HCT116 (cell line): ENCODE data around the gene GNAI2. TPM values are rescaled to one million over a fixed set of nuclear protein-coding genes. Genes with fewer than 3 reads are reported as not detected.
A peak's percentile ranks its signal among the peaks of the same experiment; 100 is the strongest.
"Not testable (repeated sequence)": the region's sequence is repeated elsewhere in the genome, so short reads cannot be mapped to it uniquely, and the experiment has no call there.

ENCODE experiments used
- ATAC-seq: fragments of 200-7000 bp; cut with Tn5 transposase; 2 replicates; pipeline ENCODE4 v1.9.1; 2020; ENCODE audit warnings: mild to moderate bottlenecking, moderate library complexity
- BruUV-seq: library from RNA; stranded (reverse); fragments of 400-500 nt; replicated peaks from 2 replicates; lab custom pipeline; 2021; lab: Mats Ljungman, UMichigan
- CTCF ChIA-PET: fragments of 300-600 bp; sonication (Branson Sonifier 250); formaldehyde crosslinking; loops from one replicate; lab custom pipeline; 2021; ENCODE audit warnings: antibody characterized with exemption; lab: Charles Lee
- POLR2A ChIA-PET: fragments of 300-600, 350-600 bp; sonication (Branson Sonifier 250); formaldehyde crosslinking; loops from one replicate; lab custom pipeline; 2021; ENCODE audit warnings: antibody characterized with exemption; lab: Charles Lee
- RAD21 ChIA-PET, 2 experiments: fragments of 300-600 bp; sonication (Branson Sonifier 250); formaldehyde crosslinking; loops; one replicate each; lab custom pipeline; 2023; ENCODE audit warnings: low total read pairs in 2 of 2; ENCODE audit not compliant: uncharacterized antibody in 2 of 2, unreplicated experiment in 2 of 2, low non-redundant PET in 1 of 2; lab: Charles Lee
- DNase-seq: peaks from one replicate; pipeline ENCODE4 v3.0.0-alpha.2; 2010; ENCODE audit warnings: low read depth, low spot score
- H2AFZ ChIP-seq: fragments of 200-600 bp; shearing (Covaris generic), sonication (generic); 2 replicates; pipeline ENCODE4 v1.6.1; 2017; ENCODE audit warnings: low read depth, mixed run types, mixed read lengths, antibody characterized with exemption, low read length; ENCODE audit not compliant: poor library complexity, severe bottlenecking
- H3K27ac ChIP-seq: 2 replicates; pipeline ENCODE4 v1.5.1; 2012; ENCODE audit warnings: low read depth, low read length
- H3K27me3 ChIP-seq: fragments of 200-600 bp; sonication (generic); 2 replicates; pipeline ENCODE4 v1.6.1; 2016; ENCODE audit warnings: mixed run types, low read length, mixed read lengths; ENCODE audit not compliant: insufficient read depth
- H3K36me3 ChIP-seq, 2 experiments: fragments of 200-500 bp in 1 of 2; fragments of 200-600 bp in 1 of 2; sonication (Bioruptor generic) in 1 of 2; sonication (generic) in 1 of 2; 2 replicates each; pipeline versions ENCODE4 v1.5.1 to v1.6.1; 2014 to 2016; ENCODE audit warnings: low read length in 2 of 2, inconsistent platforms in 1 of 2, mixed read lengths in 1 of 2, mixed run types in 1 of 2; ENCODE audit not compliant: insufficient read depth in 2 of 2, control insufficient read depth in 1 of 2
- H3K4me1 ChIP-seq, 2 experiments: fragments of 200-600 bp in 1 of 2; sonication (generic) in 1 of 2; 2 replicates each; pipeline versions ENCODE4 v1.5.1 to v1.6.1; 2012 to 2017; ENCODE audit warnings: low read length in 2 of 2, inconsistent platforms in 1 of 2, mild to moderate bottlenecking in 1 of 2, mixed read lengths in 1 of 2, mixed run types in 1 of 2, moderate library complexity in 1 of 2; ENCODE audit not compliant: insufficient read depth in 2 of 2, control insufficient read depth in 1 of 2
- H3K4me2 ChIP-seq: fragments of 200-600 bp; sonication (generic); 2 replicates; pipeline ENCODE4 v1.6.1; 2017; ENCODE audit warnings: mixed run types, low read length, mixed read lengths
- H3K4me3 ChIP-seq, 2 experiments: fragments of 200-600 bp in 1 of 2; sonication (generic) in 1 of 2; replicated peaks in 1 of 2; 2 replicates each; pipeline ENCODE4 v1.5.1; 2011 to 2016; ENCODE audit warnings: low read length in 2 of 2, control low read depth in 1 of 2, low read depth in 1 of 2, mild to moderate bottlenecking in 1 of 2, mixed read lengths in 1 of 2, mixed run types in 1 of 2
- H3K79me2 ChIP-seq: fragments of 200-600 bp; sonication (generic); 2 replicates; pipeline ENCODE4 v1.6.1; 2017; ENCODE audit warnings: mild to moderate bottlenecking, mixed run types, low read length, moderate library complexity, mixed read lengths; ENCODE audit not compliant: insufficient read depth
- H3K9ac ChIP-seq: fragments of 200-600 bp; sonication (generic); 2 replicates; pipeline ENCODE4 v1.6.1; 2016; ENCODE audit warnings: low read length, mixed read lengths
- H3K9me2 ChIP-seq: fragments of 200-600 bp; sonication (generic), shearing (Covaris generic); 2 replicates; pipeline ENCODE4 v1.6.1; 2017; ENCODE audit warnings: mixed run types, mild to moderate bottlenecking, moderate library complexity; ENCODE audit not compliant: insufficient read depth
- H3K9me3 ChIP-seq, 2 experiments: fragments of 200-500 bp in 1 of 2; fragments of 200-600 bp in 1 of 2; sonication (Bioruptor generic) in 1 of 2; sonication (generic) in 1 of 2; 2 replicates each; pipeline ENCODE4 v1.6.1; 2014 to 2017; ENCODE audit warnings: low read length in 2 of 2, mixed read lengths in 2 of 2, inconsistent platforms in 1 of 2, low read depth in 1 of 2, mild to moderate bottlenecking in 1 of 2, mixed run types in 1 of 2, moderate library complexity in 1 of 2; ENCODE audit not compliant: control insufficient read depth in 1 of 2, insufficient read depth in 1 of 2
- H4K20me1 ChIP-seq: fragments of 200-600 bp; sonication (generic), shearing (Covaris generic); 2 replicates; pipeline ENCODE4 v1.6.1; 2017; ENCODE audit warnings: mixed run types, mild to moderate bottlenecking, moderate library complexity; ENCODE audit not compliant: insufficient read depth
- EZH2 ChIP-seq: fragments of 200-600 bp; sonication (generic); IDR thresholded peaks from 2 replicates; pipeline ENCODE4 v1.6.1; 2017; ENCODE audit warnings: antibody characterized with exemption, mixed run types
- REST ChIP-seq: IDR thresholded peaks from 2 replicates; pipeline ENCODE4 v1.6.1; 2012; ENCODE audit warnings: low read depth
- SRF ChIP-seq: IDR thresholded peaks from 2 replicates; pipeline ENCODE4 v1.6.1; 2012; ENCODE audit warnings: low read depth
- ZFX ChIP-seq: fragments of 450-650 bp; IDR thresholded peaks from 2 replicates; pipeline ENCODE4 v1.6.1; 2017
- intact Hi-C: fragments of 100-400 bp; cut with micrococcal nuclease; formaldehyde crosslinking; loops from 2 replicates; pipeline ENCODE4 v1.10.0; 2022
- total RNA-seq: library from RNA; stranded (reverse); gene quantifications from one replicate; pipeline ENCODE4 v1.2.1, GENCODE V29; 2021; ENCODE audit not compliant: unreplicated experiment

The GNAI2 gene
- total RNA-seq, 1 experiment from 2014 or later = 170 TPM

GRCh38 chr3:50227390-50228183, 8.4 kb upstream of the GNAI2 start (continued):
- no peak for TF ChIP-seq REST
- TF ChIP-seq EZH2 = no peak
- TF ChIP-seq SRF = no peak
- TF ChIP-seq ZFX = peak; percentile 33; the same call in 1 of the 2 replicates
- TF ChIP-seq, all 23 proteins: peak for 6

- Histone ChIP-seq H3K4me2 (peak overlapping the region; percentile 100), H3K4me3 (peak overlapping the region; percentile 58 to 87), H3K9ac (peak overlapping the region; percentile 80), H3K4me1 (peaks cover 10 to 36% of the 10 kb centered on the region in 2 experiments), H3K27ac (peak overlapping the region; percentile 87)
- H3K79me2 ChIP-seq, DNase-seq, H3K27me3 ChIP-seq, H3K9me3 ChIP-seq, H3K9me2 ChIP-seq, H2AFZ ChIP-seq, intact Hi-C loops, H4K20me1 ChIP-seq, ATAC-seq, BruUV-seq, H3K36me3 ChIP-seq: not testable (repeated sequence)
- ChIA-PET RAD21 (interaction anchor here (1.8 to 4.7 kb wide), 4 partner anchors 7 to 34 kb away, joined by 6 to 45 read pairs (median 10); no protein-coding TSS in a partner anchor), POLR2A (interaction anchor here (0.6 to 1.2 kb wide), 3 partner anchors 15 to 86 kb away, joined by 3 to 5 read pairs (median 3); no protein-coding TSS in a partner anchor), CTCF (interaction anchor here (1.4 to 6.3 kb wide), 5 partner anchors 18 to 71 kb away, joined by 5 to 164 read pairs (median 25); partner anchors contain the start of genes GNAT1, HYAL3 and NAA80)
Observed at GRCh38 chr3:50228184-50228763, 7.7 kb upstream of the GNAI2 start.
